ENCODE measurements around the gene ATAD5. TPM values are rescaled to one million over a fixed set of nuclear protein-coding genes. Genes with fewer than 3 reads are reported as not detected.

ATAD5 gene
- total and polyA plus RNA-seq, 2 of the 13 experiments (the other 11 are each of a cell fraction or from before 2014, with no cell fraction given), result 1.8 to 10.7 TPM

DNA sequence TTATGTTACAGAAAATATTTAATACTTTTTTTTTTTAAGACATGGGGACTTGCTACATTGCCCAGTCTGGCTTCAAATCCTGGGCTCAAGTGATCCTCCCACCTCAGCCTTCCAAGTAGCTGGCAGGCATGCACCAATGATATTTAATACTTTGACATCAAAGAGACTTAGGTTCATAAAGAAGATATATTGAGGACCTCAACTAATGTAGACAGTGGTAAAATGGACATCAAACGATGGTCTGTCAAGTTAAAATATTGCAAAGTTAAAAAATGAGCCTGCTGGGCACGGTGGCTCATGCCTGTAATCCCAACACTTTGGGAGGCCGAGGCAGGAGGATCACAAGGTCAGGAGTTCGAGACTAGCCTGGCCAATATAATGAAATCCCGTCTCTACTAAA lies 65.5 kb downstream of the ATAD5 start:
- no peak for FAIRE-seq
- POLR2A ChIA-PET, result no interaction called here

DNA sequence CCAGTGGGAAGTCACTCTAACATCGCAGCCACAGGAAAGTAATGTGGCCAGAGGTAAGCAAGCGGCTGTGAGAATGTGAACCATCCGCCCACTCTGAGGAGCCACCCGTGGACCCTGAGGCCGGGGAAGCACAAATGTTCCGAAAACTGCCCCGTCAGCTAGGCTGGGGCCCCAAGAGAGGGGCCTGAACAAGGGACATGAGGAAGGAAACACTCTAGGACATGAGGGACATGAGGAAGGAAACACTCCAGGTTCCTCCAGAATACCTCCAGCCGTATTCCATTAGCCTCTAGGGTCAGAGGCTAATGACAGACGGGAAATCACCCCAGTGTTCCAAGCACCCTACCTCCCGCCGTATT lies 74.0 kb downstream of the ATAD5 start:
- 0% methylated on average over 5 of the region's 11 CpGs for WGBS (ENCODE audit: low lambda C conversion rate)
- H3K9me3 ChIP-seq (ENCODE audit: low read length), result no peaks in the 10 kb centered on the region
- H3K4me2 ChIP-seq (ENCODE audit: low read depth, low read length), result peak overlapping the region; percentile 64
- CTCF ChIA-PET (ENCODE audit: low intra/inter-chr PET ratio, low total read pairs), result no interaction called here
- intact Hi-C loops (cut with micrococcal nuclease; ENCODE audit: unreplicated experiment) (no loop called here), in situ Hi-C loops (cut with HindIII; ENCODE audit: extremely low pct_ligation_motif_present, low pct_unique_long_range_greater_than_20kb) (no loop called here)
- H3K4me3 ChIP-seq (replicated peaks in 1 of 3; ENCODE audit: insufficient read depth in 1 of 3, low read depth in 2 of 3, low read length in 3 of 3), result peak overlapping the region; percentile 77 to 95 (median 95)
- no peaks in the 10 kb centered on the region; a peak in 1 of 5 replicates for H3K27me3 ChIP-seq (ENCODE audit: control insufficient read depth in 1 of 2, insufficient read depth in 2 of 2, low read length in 2 of 2)
- H3K4me1 ChIP-seq (ENCODE audit: insufficient read depth, low read length), result peaks cover 16% of the 10 kb centered on the region
- H2AFZ ChIP-seq (ENCODE audit: low read length), result peak overlapping the region; percentile 85
- no peak for DNase-seq (ENCODE audit: low spot score)
- H3K79me2 ChIP-seq (ENCODE audit: insufficient read depth, low read length), result peaks cover 7% of the 10 kb centered on the region
- peaks cover 1 to 7% of the 10 kb centered on the region in 2 experiments; a peak in 1 of 5 replicates for H3K36me3 ChIP-seq (replicated peaks in 1 of 2; ENCODE audit: control insufficient read depth in 1 of 2, insufficient read depth in 2 of 2, low read length in 2 of 2)
- no peaks in the 10 kb centered on the region; the same call in 1 of the 2 replicates for H4K20me1 ChIP-seq (ENCODE audit: insufficient read depth, low read length)
- ATAC-seq, result peak; percentile 68
- POLR2A ChIA-PET, result no interaction called here
- peak overlapping the region; percentile 84 for H3K27ac ChIP-seq (ENCODE audit: extremely low read length, insufficient read depth, low read length)
- FAIRE-seq, result no peak
- no peak for TF ChIP-seq CREB1 (IDR thresholded peaks at IDR 0.05)
- TF ChIP-seq CREB1 (CRISPR knock-in tag; IDR thresholded peaks at IDR 0.05), result 0 out of 2 replicates have a peak, but pooled peaks have one; percentile 2
- no peak for TF ChIP-seq TCF12 (IDR thresholded peaks at IDR 0.05)
- TF ChIP-seq TCF12 (CRISPR knock-in tag; IDR thresholded peaks at IDR 0.05), result no peak
- 0 out of 2 replicates have a peak, but pooled peaks have one; percentile 2 for TF ChIP-seq ZSCAN5A (CRISPR knock-in tag; IDR thresholded peaks at IDR 0.05; ENCODE audit: borderline replicate concordance)
- 0 out of 2 replicates have a peak, but pooled peaks have one; percentile 11 for TF ChIP-seq ZNF446 (CRISPR knock-in tag; IDR thresholded peaks at IDR 0.05)
- no peak for TF ChIP-seq PITX1 (CRISPR knock-in tag; IDR thresholded peaks at IDR 0.05)
- TF ChIP-seq MAFF (IDR thresholded peaks at IDR 0.05; ENCODE audit: low read depth, low read length), result 0 out of 2 replicates have a peak, but pooled peaks have one; percentile 24
- TSS peak; percentile 74 for BruUV-seq (replicated peaks)
- H3K9ac ChIP-seq (ENCODE audit: insufficient read depth, low read depth, low read length), result peak overlapping the region; percentile 90

More for the DNA sequence above, 65.5 kb downstream of the ATAD5 start:
- H3K4me2 ChIP-seq (ENCODE audit: low read depth, low read length), result no peak overlapping the region
- TF ChIP-seq ZNF563 (CRISPR knock-in tag; IDR thresholded peaks at IDR 0.05) (no peak), EP300 (IDR thresholded peaks at IDR 0.05; ENCODE audit: low read depth in 2 of 2, low read length in 2 of 2) (no peak), EP300 (CRISPR knock-in tag; IDR thresholded peaks at IDR 0.05; ENCODE audit: borderline replicate concordance) (no peak), NR2F2 (IDR thresholded peaks at IDR 0.05; ENCODE audit: borderline replicate concordance, low read depth) (no peak), POLR2G (IDR thresholded peaks at IDR 0.05; ENCODE audit: low read depth, low read length) (no peak), PREB (CRISPR knock-in tag; IDR thresholded peaks at IDR 0.05) (no peak)
- no TSS peak for BruUV-seq (replicated peaks)
- no peak overlapping the region for H3K9ac ChIP-seq (ENCODE audit: insufficient read depth, low read depth, low read length)
- in situ Hi-C loops (cut with HindIII; ENCODE audit: extremely low pct_ligation_motif_present, low pct_unique_long_range_greater_than_20kb), result no loop called here
- no peak overlapping the region for H3K27ac ChIP-seq (ENCODE audit: extremely low read length, insufficient read depth, low read length)
- H2AFZ ChIP-seq (ENCODE audit: low read length), result no peak overlapping the region
- no peaks in the 10 kb centered on the region; a peak in 1 of 5 replicates for H3K27me3 ChIP-seq (ENCODE audit: control insufficient read depth in 1 of 2, insufficient read depth in 2 of 2, low read length in 2 of 2)
- CTCF ChIA-PET (ENCODE audit: low intra/inter-chr PET ratio, low total read pairs), result no interaction called here
- intact Hi-C loops (cut with micrococcal nuclease; ENCODE audit: unreplicated experiment), result no loop called here
- no peaks in the 10 kb centered on the region for H3K79me2 ChIP-seq (ENCODE audit: insufficient read depth, low read length)
- ATAC-seq (no peak), DNase-seq (ENCODE audit: low spot score) (no peak)
- no peaks in the 10 kb centered on the region; the same call in 1 of the 2 replicates for H4K20me1 ChIP-seq (ENCODE audit: insufficient read depth, low read length)
- WGBS (ENCODE audit: low lambda C conversion rate), result 93% methylated on average over 5 of the region's 5 CpGs
- H3K9me3 ChIP-seq (ENCODE audit: low read length), result no peaks in the 10 kb centered on the region
- H3K36me3 ChIP-seq (replicated peaks in 1 of 2; ENCODE audit: control insufficient read depth in 1 of 2, insufficient read depth in 2 of 2, low read length in 2 of 2), result peaks cover 1 to 32% of the 10 kb centered on the region in 2 experiments; a peak in 4 of 5 replicates
- H3K4me1 ChIP-seq (ENCODE audit: insufficient read depth, low read length), result no peaks in the 10 kb centered on the region
- no peak overlapping the region for H3K4me3 ChIP-seq (replicated peaks in 1 of 3; ENCODE audit: insufficient read depth in 1 of 3, low read depth in 2 of 3, low read length in 3 of 3)

All from HepG2 (cell line).